IPS-NIHi11 (cell line): Measurements from ENCODE around the gene HMSD.
A peak's percentile ranks its signal among the peaks of the same experiment; 100 is the strongest.
"Not testable (repeated sequence)": the region's sequence is repeated elsewhere in the genome, so short reads cannot be mapped to it uniquely, and the experiment has no call there.

Experiments
- DNase-seq: peaks from one replicate; pipeline ENCODE4 v3.0.0; 2012; ENCODE audit warnings: mixed read lengths, low spot score

HMSD gene

GRCh38 chr18:63949068-63949737 is at the start of gene HMSD:
Gene HMSD, plus strand, starts transcription at chr18:63949301. Its CDS starts 4,155 bp downstream, at chr18:63953456.
- peak; percentile 83 for DNase-seq

GRCh38 chr18:63903851-63904570 is 45.1 kb upstream of the HMSD start:
- no peak for DNase-seq

GRCh38 chr18:63904694-63905093 is 44.4 kb upstream of the HMSD start:
- no peak for DNase-seq

GRCh38 chr18:63905361-63905760 is 43.7 kb upstream of the HMSD start:
- no peak for DNase-seq

- DNase-seq = no peak
Observed at GRCh38 chr18:63906056-63906455, 43.0 kb upstream of the HMSD start.

- DNase-seq = no peak
Observed at GRCh38 chr18:63907664-63908063, 41.4 kb upstream of the HMSD start, which contains the start of gene SERPINB10. Gene SERPINB10, plus strand, starts transcription at chr18:63907958. Its CDS starts 7,553 bp downstream, at chr18:63915511.

- DNase-seq = no peak
Observed at GRCh38 chr18:63908858-63909257, 40.2 kb upstream of the HMSD start.

GRCh38 chr18:63909870-63910269 is 39.2 kb upstream of the HMSD start:
- DNase-seq = no peak

- DNase-seq = no peak
Observed at GRCh38 chr18:63917817-63918216, 31.3 kb upstream of the HMSD start.

GRCh38 chr18:63922049-63922448 is 27.1 kb upstream of the HMSD start:
- no peak for DNase-seq

GRCh38 chr18:63924551-63924950 is 24.6 kb upstream of the HMSD start:
- no peak for DNase-seq

GRCh38 chr18:63928331-63928730 is 20.8 kb upstream of the HMSD start:
- no peak for DNase-seq

GRCh38 chr18:63929369-63929768 is 19.7 kb upstream of the HMSD start:
- not testable (repeated sequence) for DNase-seq

GRCh38 chr18:63930773-63931354 is 18.2 kb upstream of the HMSD start:
- DNase-seq = no peak

GRCh38 chr18:63936156-63936931 is 12.8 kb upstream of the HMSD start:
- DNase-seq = peak; percentile 86

- no peak for DNase-seq
Observed at GRCh38 chr18:63936932-63937393, 12.1 kb upstream of the HMSD start.

- no peak for DNase-seq
Observed at GRCh38 chr18:63940008-63940407, 9.1 kb upstream of the HMSD start.

GRCh38 chr18:63940543-63941050 is 8.5 kb upstream of the HMSD start:
- not testable (repeated sequence) for DNase-seq

GRCh38 chr18:63947051-63947790 is 1.9 kb upstream of the HMSD start:
- DNase-seq = no peak

GRCh38 chr18:63951302-63951705 is 2.2 kb downstream of the HMSD start:
- no peak for DNase-seq

GRCh38 chr18:63953811-63954210 is 4.7 kb downstream of the HMSD start:
- DNase-seq = no peak
